NCI-H526 (cell line): ENCODE results near the gene PDE4B.
"Not testable (repeated sequence)": the region's sequence is repeated elsewhere in the genome, so short reads cannot be mapped to it uniquely, and the experiment has no call there.

ENCODE experiments used
- DNase-seq, 2 experiments: peaks; one replicate each; lab custom pipeline; 2025; lab: John Stamatoyannopoulos, UW

Gene PDE4B

GRCh38 chr1:66420906-66421305 is 628.2 kb downstream of the PDE4B start:
- DNase-seq, result not testable (repeated sequence)

DNA sequence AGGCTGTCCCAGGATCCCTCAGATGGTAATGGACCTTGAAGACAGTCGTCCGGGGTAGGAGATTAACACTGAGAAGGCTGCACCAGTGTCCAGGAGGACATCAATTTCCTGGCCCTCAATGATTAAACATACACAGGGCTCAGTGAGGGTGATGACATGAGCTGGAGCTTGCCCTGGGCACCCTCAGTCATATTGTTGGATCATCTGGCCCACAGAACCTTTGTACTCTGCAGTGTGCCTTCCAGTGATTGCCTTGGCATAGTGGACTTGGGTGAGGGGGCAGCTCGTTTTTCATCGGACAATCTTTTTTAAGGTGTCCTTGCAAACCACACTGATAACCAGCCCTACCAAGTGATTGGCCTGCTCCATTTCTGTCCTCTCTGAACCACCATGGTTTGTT is 630.1 kb downstream of the PDE4B start:
- no peak for DNase-seq
